Ascending aorta (tissue), 2 donors: ENCODE measurements around the gene ODAM. TPM values are rescaled to one million over a fixed set of nuclear protein-coding genes. Genes with fewer than 3 reads are reported as not detected.

Source experiments
- DNase-seq, 2 donors: peaks; one replicate each; pipeline ENCODE4 v3.0.0-alpha.2; 2019; ENCODE audit warnings: low spot score in 2 of 2
- H3K27ac ChIP-seq, 2 donors: fragments of 200-600 bp; sonication (generic); one replicate each; pipeline ENCODE4 v1.5.1; 2016 to 2017; ENCODE audit warnings: mild to moderate bottlenecking in 1 of 2
- H3K27me3 ChIP-seq: fragments of 200-600 bp; sonication (generic); one replicate; pipeline ENCODE4 v1.5.1; 2017
- H3K36me3 ChIP-seq, 2 donors: fragments of 200-600 bp; sonication (generic); one replicate each; pipeline ENCODE4 v1.5.1; 2016
- H3K4me1 ChIP-seq, 2 donors: fragments of 200-600 bp; sonication (generic); one replicate each; pipeline ENCODE4 v1.5.1; 2016 to 2017; ENCODE audit warnings: mild to moderate bottlenecking in 1 of 2
- H3K4me3 ChIP-seq, 2 donors: fragments of 200-600 bp; sonication (generic); one replicate each; pipeline ENCODE4 v1.5.1; 2016 to 2017; ENCODE audit warnings: mild to moderate bottlenecking in 1 of 2
- H3K9me3 ChIP-seq, 2 donors: fragments of 200-600 bp; sonication (generic); one replicate each; pipeline ENCODE4 v1.5.1; 2016
- intact Hi-C: fragments of 100-400 bp; cut with DNase I; formaldehyde crosslinking; loops from one replicate; pipeline ENCODE4 v1.15.1; 2023
- total RNA-seq: library from RNA; depleted of rRNA; stranded (reverse); fragments of >200 nt; gene quantifications from one replicate; pipeline ENCODE4 v1.1.0, GENCODE V29; 2016
- TF ChIP-seq, protein P1 (sequence below), 3 experiments: fragments of 200-600 bp in 2 of 3; fragments of 450-650 bp in 1 of 3; sonication (generic) in 2 of 3; IDR thresholded peaks; one replicate each; pipeline ENCODE4 v1.5.1; 2016 to 2019; ENCODE audit warnings: antibody characterized with exemption in 3 of 3, mild to moderate bottlenecking in 1 of 3, moderate library complexity in 1 of 3

Gene ODAM
- total RNA-seq, 1 donor from 2014 or later, result not detected

DNA sequence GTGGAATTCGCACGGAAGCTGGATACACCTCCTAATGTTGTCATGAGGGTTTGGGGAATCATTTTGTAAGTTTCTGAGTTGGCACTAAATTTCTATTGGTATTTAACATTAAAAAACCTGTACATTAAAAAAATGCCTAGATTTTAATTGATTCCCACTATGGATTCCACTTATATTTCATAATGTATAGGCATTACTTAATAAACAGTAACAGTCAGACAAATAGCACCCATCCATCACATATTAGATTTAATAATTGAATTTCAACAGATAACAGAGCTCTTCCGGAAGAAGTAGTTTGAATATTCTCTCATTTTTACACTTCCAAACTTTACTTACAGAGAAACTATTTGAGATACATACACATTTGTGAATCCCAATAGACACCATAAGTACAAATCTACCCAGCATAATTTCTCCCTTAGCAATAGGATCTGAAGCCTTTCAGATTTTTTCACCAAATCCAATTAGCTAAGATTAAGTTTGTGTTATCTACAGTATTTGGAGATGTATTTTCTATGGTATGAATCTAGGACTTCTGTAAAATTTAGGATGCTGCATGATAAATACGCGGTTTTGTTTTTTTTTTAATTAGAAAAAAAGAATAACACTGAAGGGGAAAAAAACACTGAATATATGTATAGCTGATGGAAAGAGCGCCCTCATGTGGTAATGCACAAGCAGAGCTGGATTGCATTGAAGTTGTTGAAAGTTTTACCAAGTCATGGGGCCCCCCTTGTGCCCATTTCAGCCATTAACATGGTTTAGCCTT is 12.2 kb upstream of the ODAM start:
- Histone ChIP-seq H3K27ac (no peak overlapping the region), H3K27me3 (no peaks in the 10 kb centered on the region), H3K4me3 (no peak overlapping the region), H3K9me3 (no peaks in the 10 kb centered on the region), H3K4me1 (no peaks in the 10 kb centered on the region), H3K36me3 (no peaks in the 10 kb centered on the region)
- no peak for DNase-seq
- intact Hi-C loops, result no loop called here
- TF ChIP-seq, protein P1, sequence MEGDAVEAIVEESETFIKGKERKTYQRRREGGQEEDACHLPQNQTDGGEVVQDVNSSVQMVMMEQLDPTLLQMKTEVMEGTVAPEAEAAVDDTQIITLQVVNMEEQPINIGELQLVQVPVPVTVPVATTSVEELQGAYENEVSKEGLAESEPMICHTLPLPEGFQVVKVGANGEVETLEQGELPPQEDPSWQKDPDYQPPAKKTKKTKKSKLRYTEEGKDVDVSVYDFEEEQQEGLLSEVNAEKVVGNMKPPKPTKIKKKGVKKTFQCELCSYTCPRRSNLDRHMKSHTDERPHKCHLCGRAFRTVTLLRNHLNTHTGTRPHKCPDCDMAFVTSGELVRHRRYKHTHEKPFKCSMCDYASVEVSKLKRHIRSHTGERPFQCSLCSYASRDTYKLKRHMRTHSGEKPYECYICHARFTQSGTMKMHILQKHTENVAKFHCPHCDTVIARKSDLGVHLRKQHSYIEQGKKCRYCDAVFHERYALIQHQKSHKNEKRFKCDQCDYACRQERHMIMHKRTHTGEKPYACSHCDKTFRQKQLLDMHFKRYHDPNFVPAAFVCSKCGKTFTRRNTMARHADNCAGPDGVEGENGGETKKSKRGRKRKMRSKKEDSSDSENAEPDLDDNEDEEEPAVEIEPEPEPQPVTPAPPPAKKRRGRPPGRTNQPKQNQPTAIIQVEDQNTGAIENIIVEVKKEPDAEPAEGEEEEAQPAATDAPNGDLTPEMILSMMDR (IDR thresholded peaks at IDR 0.05), result peak in 1 of 3 experiments; percentile 16

DNA sequence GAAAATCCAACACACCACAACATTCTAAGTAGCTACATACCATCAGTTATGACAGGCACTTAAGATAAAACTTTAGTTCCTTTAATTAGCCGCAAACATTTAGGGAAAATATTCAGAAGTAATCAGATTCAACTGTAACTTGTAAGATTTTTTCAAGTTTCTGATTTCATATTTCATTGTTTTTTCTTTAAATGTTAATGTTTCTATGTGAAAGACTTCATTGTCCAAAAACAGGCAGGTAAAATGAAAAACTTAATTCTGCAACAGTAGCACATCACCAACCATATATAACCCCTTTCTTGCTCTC is 11.6 kb upstream of the ODAM start:
- no peaks in the 10 kb centered on the region for H3K4me1 ChIP-seq
- no peaks in the 10 kb centered on the region for H3K27me3 ChIP-seq
- H3K9me3 ChIP-seq, result no peaks in the 10 kb centered on the region
- no peaks in the 10 kb centered on the region for H3K36me3 ChIP-seq
- DNase-seq, result no peak
- H3K27ac ChIP-seq, result no peak overlapping the region
- TF ChIP-seq, protein P1 (IDR thresholded peaks at IDR 0.05), result no peak
- intact Hi-C loops, result no loop called here
- no peak overlapping the region for H3K4me3 ChIP-seq

DNA sequence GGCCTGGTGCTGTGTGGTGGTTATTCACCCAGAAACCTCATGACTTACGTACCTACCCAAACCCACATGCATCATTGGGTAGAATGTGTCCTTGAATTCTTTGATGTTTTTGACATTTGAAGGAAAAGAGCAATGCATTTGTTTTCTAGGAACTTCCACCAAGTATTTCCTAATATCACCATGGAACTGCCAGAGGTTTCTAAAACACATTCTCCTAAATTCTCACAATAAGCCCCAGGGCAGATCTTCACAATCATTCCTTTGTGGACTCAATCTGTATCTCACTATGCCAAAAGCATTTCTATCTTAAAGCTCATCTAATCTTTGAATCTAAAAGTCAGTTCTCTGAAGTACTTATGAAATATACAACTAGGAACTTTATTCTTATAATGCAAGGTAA is 8.3 kb upstream of the ODAM start:
- no peaks in the 10 kb centered on the region for H3K4me1 ChIP-seq
- TF ChIP-seq, protein P1 (IDR thresholded peaks at IDR 0.05), result no peak
- H3K36me3 ChIP-seq, result no peaks in the 10 kb centered on the region
- DNase-seq, result no peak
- H3K9me3 ChIP-seq, result no peaks in the 10 kb centered on the region
- intact Hi-C loops, result no loop called here
- no peak overlapping the region for H3K27ac ChIP-seq
- no peaks in the 10 kb centered on the region for H3K27me3 ChIP-seq
- no peak overlapping the region for H3K4me3 ChIP-seq

GRCh38 chr4:70190579-70190978 is 4.9 kb upstream of the ODAM start:
- Histone ChIP-seq H3K9me3 (no peaks in the 10 kb centered on the region), H3K27ac (no peak overlapping the region), H3K36me3 (no peaks in the 10 kb centered on the region), H3K4me1 (no peaks in the 10 kb centered on the region), H3K4me3 (no peak overlapping the region), H3K27me3 (no peaks in the 10 kb centered on the region)
- DNase-seq, result no peak
- TF ChIP-seq, protein P1 (IDR thresholded peaks at IDR 0.05), result no peak
- intact Hi-C loops, result no loop called here

DNA sequence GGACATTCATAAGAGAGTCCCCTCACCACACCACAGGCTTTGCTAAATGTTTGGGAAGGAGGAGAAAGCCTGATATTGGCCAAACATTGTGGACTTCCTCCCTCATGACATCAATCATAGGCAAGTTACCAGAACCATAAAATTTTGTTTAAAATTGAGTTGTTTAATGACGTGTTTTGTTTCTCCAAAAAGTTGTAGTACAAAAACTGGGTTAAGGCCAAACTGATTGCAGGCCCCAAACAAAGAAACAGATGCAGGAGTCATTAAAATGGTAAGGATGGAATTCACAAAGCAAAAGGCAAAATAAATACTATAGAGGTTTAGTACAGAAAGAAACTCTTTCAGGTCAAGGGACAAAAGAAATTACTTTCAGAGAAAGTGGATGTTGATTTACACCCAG is 3.9 kb upstream of the ODAM start:
- Histone ChIP-seq H3K4me1 (no peaks in the 10 kb centered on the region), H3K27ac (no peak overlapping the region), H3K36me3 (no peaks in the 10 kb centered on the region), H3K9me3 (no peaks in the 10 kb centered on the region), H3K4me3 (no peak overlapping the region), H3K27me3 (no peaks in the 10 kb centered on the region)
- no peak for DNase-seq
- intact Hi-C loops, result no loop called here
- TF ChIP-seq, protein P1 (IDR thresholded peaks at IDR 0.05), result no peak

GRCh38 chr4:70192895-70193294 is 2.6 kb upstream of the ODAM start:
- Histone ChIP-seq H3K4me1 (no peaks in the 10 kb centered on the region), H3K4me3 (no peak overlapping the region), H3K36me3 (no peaks in the 10 kb centered on the region), H3K9me3 (no peaks in the 10 kb centered on the region), H3K27ac (no peak overlapping the region), H3K27me3 (no peaks in the 10 kb centered on the region)
- intact Hi-C loops, result no loop called here
- no peak for DNase-seq
- TF ChIP-seq, protein P1 (IDR thresholded peaks at IDR 0.05), result no peak
